ENCODE results near the gene SLC25A29.

Gene SLC25A29

DNA sequence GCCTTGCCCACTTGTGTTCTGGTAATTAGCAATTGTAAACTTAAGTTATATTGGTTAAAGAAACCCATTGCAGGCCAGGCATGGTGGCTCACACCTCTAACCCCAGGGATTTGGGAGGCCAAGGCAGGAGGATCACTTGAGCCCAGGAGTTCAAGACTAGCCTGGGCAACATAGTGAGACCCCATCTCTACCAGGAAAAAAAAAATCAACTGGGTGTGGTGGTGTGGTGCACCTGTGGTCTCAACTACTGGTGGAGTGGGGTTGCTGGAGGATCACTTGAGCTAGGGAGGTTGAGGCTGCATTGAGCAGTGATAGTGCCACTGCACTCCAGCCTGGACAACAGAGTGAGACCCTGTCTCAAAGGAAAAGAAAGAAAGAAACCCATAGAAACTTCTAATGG is 53.6 kb downstream of the SLC25A29 start:
- no peak for DNase-seq (ENCODE audit: low read depth)
- TF ChIP-seq, protein P1, sequence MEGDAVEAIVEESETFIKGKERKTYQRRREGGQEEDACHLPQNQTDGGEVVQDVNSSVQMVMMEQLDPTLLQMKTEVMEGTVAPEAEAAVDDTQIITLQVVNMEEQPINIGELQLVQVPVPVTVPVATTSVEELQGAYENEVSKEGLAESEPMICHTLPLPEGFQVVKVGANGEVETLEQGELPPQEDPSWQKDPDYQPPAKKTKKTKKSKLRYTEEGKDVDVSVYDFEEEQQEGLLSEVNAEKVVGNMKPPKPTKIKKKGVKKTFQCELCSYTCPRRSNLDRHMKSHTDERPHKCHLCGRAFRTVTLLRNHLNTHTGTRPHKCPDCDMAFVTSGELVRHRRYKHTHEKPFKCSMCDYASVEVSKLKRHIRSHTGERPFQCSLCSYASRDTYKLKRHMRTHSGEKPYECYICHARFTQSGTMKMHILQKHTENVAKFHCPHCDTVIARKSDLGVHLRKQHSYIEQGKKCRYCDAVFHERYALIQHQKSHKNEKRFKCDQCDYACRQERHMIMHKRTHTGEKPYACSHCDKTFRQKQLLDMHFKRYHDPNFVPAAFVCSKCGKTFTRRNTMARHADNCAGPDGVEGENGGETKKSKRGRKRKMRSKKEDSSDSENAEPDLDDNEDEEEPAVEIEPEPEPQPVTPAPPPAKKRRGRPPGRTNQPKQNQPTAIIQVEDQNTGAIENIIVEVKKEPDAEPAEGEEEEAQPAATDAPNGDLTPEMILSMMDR (conservative IDR thresholded peaks at IDR 0.05; ENCODE audit: low read depth, low read length) = no peak
- H3K4me3 ChIP-seq (ENCODE audit: low read length) = no peak overlapping the region

DNA sequence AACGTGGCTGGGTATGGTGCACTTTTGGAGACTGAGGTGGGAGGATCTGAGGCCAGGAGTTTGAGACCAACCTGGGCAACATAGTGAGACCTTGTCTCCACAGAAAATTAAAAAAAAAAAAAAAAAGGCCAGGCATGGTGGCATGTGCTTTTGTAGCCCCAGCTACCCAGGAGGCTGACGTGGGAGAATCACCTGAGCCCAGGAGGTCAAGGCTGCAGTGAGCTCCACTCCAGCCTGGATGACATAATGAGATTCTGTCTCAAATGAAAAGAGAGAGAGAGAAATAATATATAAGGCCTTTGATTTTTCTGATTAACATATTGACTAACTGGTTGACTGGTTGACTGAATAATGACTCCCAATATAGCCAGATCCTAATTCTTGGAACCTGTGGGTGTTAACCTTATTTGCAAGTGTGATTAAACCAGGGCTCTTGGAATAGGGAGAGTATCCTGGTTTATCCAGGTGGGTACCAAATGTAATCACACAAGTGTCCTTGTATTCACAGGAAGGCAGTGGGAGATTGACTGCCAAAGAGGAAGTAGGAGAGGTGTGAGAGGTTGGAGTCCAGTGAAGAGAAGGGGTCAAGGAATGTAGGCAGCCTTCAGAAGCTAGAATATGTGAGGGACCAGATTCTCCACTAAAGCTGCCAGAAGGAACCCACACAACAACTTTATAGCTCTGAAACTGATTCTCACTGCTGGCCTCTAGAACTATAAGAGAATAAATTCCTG is 55.3 kb downstream of the SLC25A29 start:
- H3K4me3 ChIP-seq (ENCODE audit: low read length) = no peak overlapping the region
- no peak for DNase-seq (ENCODE audit: low read depth)
- TF ChIP-seq, protein P1 (conservative IDR thresholded peaks at IDR 0.05; ENCODE audit: low read depth, low read length) = no peak

DNA sequence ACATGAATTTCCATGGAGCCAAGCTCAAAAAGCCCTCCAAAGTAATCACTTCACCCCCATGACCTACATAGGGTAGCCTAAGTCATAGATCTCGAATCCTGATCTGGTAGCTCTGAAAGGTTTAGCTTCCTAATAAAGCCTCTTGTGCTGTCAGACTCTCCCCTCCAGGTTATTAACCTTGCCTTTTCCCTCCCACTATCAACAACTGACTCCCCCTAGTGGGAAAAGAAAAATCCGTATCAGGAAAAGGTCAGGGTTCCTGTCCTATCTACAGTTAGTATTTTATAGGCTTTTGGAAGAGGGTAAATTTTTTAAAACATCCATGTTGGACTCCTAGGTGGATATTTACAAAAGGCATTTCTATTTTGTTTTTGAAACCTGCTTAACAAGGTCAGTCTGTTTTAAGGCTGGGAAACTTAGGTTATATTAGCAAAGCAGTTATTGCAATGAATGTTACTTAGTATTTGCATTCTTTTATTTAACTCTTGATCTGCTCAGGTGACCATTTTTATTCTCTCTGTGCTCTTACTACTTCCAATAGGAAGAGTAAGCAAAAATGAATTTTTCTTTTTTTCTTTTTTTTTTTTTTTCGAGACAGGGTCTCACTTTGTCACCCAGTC is 59.3 kb downstream of the SLC25A29 start:
- H3K4me3 ChIP-seq (ENCODE audit: low read length) = no peak overlapping the region
- TF ChIP-seq, protein P1 (conservative IDR thresholded peaks at IDR 0.05; ENCODE audit: low read depth, low read length) = peak; percentile 77
- no peak for DNase-seq (ENCODE audit: low read depth)

DNA sequence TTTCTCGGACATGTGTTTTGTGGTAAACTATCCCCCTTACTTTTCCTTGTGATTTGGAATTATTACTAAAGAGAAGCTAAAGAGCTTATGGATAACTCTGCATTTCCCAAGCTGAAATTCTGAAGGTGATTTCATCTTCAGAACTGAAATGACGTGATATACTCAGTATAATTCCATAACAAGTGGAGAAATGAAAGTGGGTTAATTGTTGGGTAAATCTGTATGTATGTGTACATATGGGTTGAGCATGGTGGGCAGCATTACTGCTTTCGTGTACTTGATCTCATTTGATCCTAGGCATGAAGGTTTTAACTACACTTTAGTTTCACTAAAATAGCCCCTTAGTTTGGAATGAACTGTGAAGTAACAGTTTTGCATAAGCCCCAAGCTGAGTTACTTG is 63.2 kb downstream of the SLC25A29 start:
- no peak overlapping the region for H3K4me3 ChIP-seq (ENCODE audit: low read length)
- DNase-seq (ENCODE audit: low read depth) = no peak
- TF ChIP-seq, protein P1 (conservative IDR thresholded peaks at IDR 0.05; ENCODE audit: low read depth, low read length) = no peak

DNA sequence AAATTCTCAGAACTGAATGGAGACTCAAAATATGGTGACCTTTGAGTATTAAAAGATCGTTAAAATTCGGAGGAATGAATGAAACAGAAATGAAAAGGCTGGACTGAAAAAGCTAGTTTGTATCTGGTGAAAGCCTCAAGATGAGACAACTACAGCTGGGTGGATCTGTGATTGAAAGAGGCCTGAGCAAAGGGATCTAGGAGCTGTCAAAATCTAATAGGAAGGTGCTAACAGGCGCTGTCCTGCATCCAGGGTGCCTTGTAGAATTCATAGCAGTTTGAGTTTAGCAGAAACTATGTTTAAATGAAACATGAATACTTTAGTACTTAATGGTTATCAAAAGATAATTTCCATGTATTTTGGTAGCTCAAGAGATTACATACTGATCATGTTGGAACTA is 65.0 kb downstream of the SLC25A29 start:
- no peak for DNase-seq (ENCODE audit: low read depth)
- H3K4me3 ChIP-seq (ENCODE audit: low read length) = peak overlapping the region; percentile 71
- TF ChIP-seq, protein P1 (conservative IDR thresholded peaks at IDR 0.05; ENCODE audit: low read depth, low read length) = no peak
